ENCODE results near the gene TMEM61.

DNA sequence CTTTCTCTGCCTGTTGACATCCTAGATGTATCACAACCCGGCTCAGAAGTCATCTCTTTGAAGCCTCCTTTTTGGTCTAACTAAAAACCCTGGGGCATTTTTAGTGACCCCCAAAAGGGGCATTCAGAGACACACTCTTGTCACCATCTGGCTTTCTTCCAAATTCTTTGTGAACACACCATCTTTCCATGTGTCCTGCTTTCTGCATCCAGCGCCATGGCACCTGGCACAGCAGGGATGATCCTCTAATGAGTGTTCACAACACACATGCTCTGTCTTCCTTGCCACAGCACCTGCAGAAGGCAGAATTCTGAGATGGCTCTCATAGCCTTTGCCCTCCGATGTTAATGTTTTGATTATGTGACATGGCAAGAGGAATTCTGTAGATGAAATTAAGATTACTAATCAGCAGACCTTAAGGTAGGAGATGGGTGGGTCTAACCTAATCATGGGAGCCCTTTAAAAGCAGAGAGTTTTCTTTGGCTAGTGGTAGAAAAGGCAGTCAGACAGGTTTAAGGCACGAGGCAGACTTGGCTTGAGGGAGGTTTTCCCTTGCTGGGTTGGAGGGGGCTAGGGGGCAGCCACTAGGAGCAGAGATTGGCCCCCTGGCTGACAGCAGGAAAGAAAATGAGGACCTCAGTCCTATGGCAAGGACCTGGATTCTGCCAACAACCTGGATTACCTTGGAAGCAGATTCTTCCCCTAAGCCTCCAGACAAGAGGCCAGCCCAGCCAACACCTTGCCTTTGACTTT lies 4.9 kb upstream of the TMEM61 start:
- no peak for TF ChIP-seq EZH2phosphoT487 (IDR thresholded peaks at IDR 0.05; ENCODE audit: borderline replicate concordance)
- TF ChIP-seq, protein P1, sequence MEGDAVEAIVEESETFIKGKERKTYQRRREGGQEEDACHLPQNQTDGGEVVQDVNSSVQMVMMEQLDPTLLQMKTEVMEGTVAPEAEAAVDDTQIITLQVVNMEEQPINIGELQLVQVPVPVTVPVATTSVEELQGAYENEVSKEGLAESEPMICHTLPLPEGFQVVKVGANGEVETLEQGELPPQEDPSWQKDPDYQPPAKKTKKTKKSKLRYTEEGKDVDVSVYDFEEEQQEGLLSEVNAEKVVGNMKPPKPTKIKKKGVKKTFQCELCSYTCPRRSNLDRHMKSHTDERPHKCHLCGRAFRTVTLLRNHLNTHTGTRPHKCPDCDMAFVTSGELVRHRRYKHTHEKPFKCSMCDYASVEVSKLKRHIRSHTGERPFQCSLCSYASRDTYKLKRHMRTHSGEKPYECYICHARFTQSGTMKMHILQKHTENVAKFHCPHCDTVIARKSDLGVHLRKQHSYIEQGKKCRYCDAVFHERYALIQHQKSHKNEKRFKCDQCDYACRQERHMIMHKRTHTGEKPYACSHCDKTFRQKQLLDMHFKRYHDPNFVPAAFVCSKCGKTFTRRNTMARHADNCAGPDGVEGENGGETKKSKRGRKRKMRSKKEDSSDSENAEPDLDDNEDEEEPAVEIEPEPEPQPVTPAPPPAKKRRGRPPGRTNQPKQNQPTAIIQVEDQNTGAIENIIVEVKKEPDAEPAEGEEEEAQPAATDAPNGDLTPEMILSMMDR (conservative IDR thresholded peaks at IDR 0.05; ENCODE audit: low read length), result no peak
